ENCODE results near the gene RNF34.

The RNF34 gene

DNA sequence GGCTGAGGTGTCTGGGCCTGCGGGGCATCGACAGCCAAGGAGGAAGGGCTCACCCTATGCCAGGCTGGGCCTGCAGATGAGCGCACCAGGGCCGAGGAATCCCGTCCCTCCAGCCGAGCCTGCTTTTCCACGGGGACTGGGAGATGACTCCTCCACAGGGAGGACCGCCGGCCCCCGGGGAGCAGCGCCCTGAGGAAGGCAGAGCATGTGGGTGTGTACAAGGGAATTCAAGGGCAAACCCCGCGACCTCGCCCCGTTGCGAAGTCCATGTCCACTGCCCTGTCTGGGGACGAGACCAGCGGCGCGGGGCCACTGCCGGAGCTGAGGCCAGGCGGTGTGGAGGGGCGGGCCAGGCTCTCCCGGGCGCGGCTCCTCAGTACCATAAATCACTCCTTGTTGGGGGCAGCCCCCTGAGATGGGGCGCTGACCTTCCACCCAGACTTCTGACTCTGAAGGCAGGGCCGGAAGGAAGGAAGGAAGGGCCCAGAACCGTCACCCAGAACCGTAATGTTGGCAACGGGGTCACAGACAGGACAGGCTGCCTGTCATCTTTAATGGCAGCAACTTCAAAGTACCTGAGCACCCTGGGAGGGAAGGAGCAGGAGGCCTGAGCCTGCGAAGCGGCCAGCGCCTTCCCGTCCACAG is 52.5 kb downstream of the RNF34 start:
- no peak overlapping the region for H3K4me3 ChIP-seq (replicated peaks in 1 of 2; ENCODE audit: low read depth in 2 of 2, low read length in 2 of 2)
- DNase-seq (ENCODE audit: low read depth in 2 of 2), result no peak
- TF ChIP-seq, protein P1, sequence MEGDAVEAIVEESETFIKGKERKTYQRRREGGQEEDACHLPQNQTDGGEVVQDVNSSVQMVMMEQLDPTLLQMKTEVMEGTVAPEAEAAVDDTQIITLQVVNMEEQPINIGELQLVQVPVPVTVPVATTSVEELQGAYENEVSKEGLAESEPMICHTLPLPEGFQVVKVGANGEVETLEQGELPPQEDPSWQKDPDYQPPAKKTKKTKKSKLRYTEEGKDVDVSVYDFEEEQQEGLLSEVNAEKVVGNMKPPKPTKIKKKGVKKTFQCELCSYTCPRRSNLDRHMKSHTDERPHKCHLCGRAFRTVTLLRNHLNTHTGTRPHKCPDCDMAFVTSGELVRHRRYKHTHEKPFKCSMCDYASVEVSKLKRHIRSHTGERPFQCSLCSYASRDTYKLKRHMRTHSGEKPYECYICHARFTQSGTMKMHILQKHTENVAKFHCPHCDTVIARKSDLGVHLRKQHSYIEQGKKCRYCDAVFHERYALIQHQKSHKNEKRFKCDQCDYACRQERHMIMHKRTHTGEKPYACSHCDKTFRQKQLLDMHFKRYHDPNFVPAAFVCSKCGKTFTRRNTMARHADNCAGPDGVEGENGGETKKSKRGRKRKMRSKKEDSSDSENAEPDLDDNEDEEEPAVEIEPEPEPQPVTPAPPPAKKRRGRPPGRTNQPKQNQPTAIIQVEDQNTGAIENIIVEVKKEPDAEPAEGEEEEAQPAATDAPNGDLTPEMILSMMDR (IDR thresholded peaks at IDR 0.05; ENCODE audit: low read depth, low read length), result no peak

- no peak overlapping the region for H3K4me3 ChIP-seq (replicated peaks in 1 of 2; ENCODE audit: low read depth in 2 of 2, low read length in 2 of 2)
- no peak for DNase-seq (ENCODE audit: low read depth in 2 of 2)
- TF ChIP-seq, protein P1 (IDR thresholded peaks at IDR 0.05; ENCODE audit: low read depth, low read length), result no peak
These were observed 53.1 kb downstream of the RNF34 start for GRCh38 chr12:121452985-121453360.

GRCh38 chr12:121453629-121454028 is 53.7 kb downstream of the RNF34 start:
- TF ChIP-seq, protein P1 (IDR thresholded peaks at IDR 0.05; ENCODE audit: low read depth, low read length), result no peak
- no peak for DNase-seq (ENCODE audit: low read depth in 2 of 2)
- H3K4me3 ChIP-seq (replicated peaks in 1 of 2; ENCODE audit: low read depth in 2 of 2, low read length in 2 of 2), result no peak overlapping the region

GRCh38 chr12:121454921-121455320 is 55.0 kb downstream of the RNF34 start:
- no peak overlapping the region for H3K4me3 ChIP-seq (replicated peaks in 1 of 2; ENCODE audit: low read depth in 2 of 2, low read length in 2 of 2)
- DNase-seq (ENCODE audit: low read depth in 2 of 2), result no peak
- TF ChIP-seq, protein P1 (IDR thresholded peaks at IDR 0.05; ENCODE audit: low read depth, low read length), result no peak

DNA sequence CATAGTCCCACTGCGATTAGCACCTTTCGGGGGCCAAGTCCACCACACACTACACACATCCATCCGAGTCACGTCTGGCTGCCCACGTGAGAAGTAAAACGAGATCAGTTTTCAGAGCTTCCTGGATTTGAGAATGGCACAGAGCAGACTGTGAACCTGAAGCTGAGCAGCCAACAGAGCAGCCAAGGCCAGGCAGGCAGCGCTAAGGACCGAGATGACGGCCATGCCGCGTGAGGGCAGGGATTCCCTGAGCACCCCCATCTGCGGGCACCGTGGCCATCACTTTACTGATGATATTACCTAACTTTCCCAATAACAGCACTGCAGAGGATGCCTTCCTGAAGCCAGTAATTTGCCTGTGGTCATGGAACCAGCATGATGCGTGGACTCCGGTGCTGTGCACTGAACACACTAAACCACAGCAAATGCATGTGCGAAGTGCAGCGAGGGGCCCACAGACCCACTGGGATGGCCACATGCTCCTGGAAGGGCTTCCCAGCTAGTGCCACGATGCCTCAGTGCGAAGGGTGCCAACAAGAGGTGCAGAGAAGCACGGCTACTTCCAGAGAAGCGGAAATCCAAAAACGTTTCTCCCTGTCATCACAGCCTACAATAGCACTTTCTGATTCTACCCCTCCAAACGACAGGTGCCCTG is 56.0 kb downstream of the RNF34 start:
- H3K4me3 ChIP-seq (replicated peaks in 1 of 2; ENCODE audit: low read depth in 2 of 2, low read length in 2 of 2), result no peak overlapping the region
- no peak for DNase-seq (ENCODE audit: low read depth in 2 of 2)
- TF ChIP-seq, protein P1 (IDR thresholded peaks at IDR 0.05; ENCODE audit: low read depth, low read length), result no peak

DNA sequence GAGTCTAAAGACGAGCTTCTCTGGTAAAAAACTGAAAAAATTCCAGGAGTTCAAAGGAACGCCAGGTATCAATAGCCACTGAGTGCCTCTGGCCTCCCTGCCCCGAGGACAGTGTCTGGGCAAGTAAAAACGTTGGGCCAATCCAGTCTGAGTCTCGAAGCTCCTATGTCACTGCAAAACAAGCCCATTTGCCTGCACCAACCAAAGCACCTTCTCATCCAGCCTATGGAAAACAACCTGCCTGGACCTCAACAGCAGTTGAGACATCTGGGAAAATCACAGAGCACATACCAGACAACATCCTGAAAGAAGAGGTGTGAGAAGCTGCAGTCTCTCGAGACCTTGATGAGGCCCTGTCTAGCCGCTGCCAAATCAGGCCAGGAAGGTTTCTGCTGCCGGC is 56.6 kb downstream of the RNF34 start:
- no peak for DNase-seq (ENCODE audit: low read depth in 2 of 2)
- no peak overlapping the region for H3K4me3 ChIP-seq (replicated peaks in 1 of 2; ENCODE audit: low read depth in 2 of 2, low read length in 2 of 2)
- TF ChIP-seq, protein P1 (IDR thresholded peaks at IDR 0.05; ENCODE audit: low read depth, low read length), result no peak

All from cardiac fibroblast (primary cell).